Parathyroid adenoma (tissue), 2 donors: ENCODE data around the gene PLS1.

ENCODE experiments used
- H2AFZ ChIP-seq: fragments of 300-600 bp; sonication (generic); one replicate; pipeline ENCODE4 v1.7.0; 2017; ENCODE audit warnings: antibody characterized with exemption, mild to moderate bottlenecking
- H3K27ac ChIP-seq: fragments of 300-600 bp; sonication (generic); one replicate; pipeline ENCODE4 v1.7.0; 2017
- H3K27me3 ChIP-seq: fragments of 300-600 bp; sonication (generic); one replicate; pipeline ENCODE4 v1.7.0; 2017; ENCODE audit warnings: low read length; ENCODE audit not compliant: control insufficient read depth, insufficient read depth
- H3K36me3 ChIP-seq: fragments of 300-600 bp; sonication (generic); one replicate; pipeline ENCODE4 v1.7.0; 2017; ENCODE audit warnings: low read length; ENCODE audit not compliant: control insufficient read depth, insufficient read depth
- H3K4me1 ChIP-seq: fragments of 300-600 bp; sonication (generic); one replicate; pipeline ENCODE4 v1.7.0; 2017; ENCODE audit warnings: control low read depth
- H3K4me2 ChIP-seq: fragments of 300-600 bp; sonication (generic); one replicate; pipeline ENCODE4 v1.7.0; 2017; ENCODE audit warnings: low read length
- H3K4me3 ChIP-seq: fragments of 300-600 bp; sonication (generic); one replicate; pipeline ENCODE4 v1.7.0; 2017; ENCODE audit warnings: low read depth, low read length
- H3K79me2 ChIP-seq: fragments of 300-600 bp; sonication (generic); one replicate; pipeline ENCODE4 v1.7.0; 2017; ENCODE audit warnings: control low read depth
- H3K9ac ChIP-seq: fragments of 300-600 bp; sonication (generic); one replicate; pipeline ENCODE4 v1.7.0; 2017; ENCODE audit warnings: mild to moderate bottlenecking
- H3K9me3 ChIP-seq: fragments of 300-600 bp; sonication (generic); one replicate; pipeline ENCODE4 v1.7.0; 2017; ENCODE audit warnings: low read length; ENCODE audit not compliant: control insufficient read depth
- TF ChIP-seq, protein P1 (sequence below): fragments of 300-600 bp; sonication (generic); IDR thresholded peaks from one replicate; pipeline ENCODE4 v1.7.0; 2017; ENCODE audit warnings: antibody characterized with exemption, mild to moderate bottlenecking
- donor health status: primary hyperparathyroidism.

Gene PLS1

DNA sequence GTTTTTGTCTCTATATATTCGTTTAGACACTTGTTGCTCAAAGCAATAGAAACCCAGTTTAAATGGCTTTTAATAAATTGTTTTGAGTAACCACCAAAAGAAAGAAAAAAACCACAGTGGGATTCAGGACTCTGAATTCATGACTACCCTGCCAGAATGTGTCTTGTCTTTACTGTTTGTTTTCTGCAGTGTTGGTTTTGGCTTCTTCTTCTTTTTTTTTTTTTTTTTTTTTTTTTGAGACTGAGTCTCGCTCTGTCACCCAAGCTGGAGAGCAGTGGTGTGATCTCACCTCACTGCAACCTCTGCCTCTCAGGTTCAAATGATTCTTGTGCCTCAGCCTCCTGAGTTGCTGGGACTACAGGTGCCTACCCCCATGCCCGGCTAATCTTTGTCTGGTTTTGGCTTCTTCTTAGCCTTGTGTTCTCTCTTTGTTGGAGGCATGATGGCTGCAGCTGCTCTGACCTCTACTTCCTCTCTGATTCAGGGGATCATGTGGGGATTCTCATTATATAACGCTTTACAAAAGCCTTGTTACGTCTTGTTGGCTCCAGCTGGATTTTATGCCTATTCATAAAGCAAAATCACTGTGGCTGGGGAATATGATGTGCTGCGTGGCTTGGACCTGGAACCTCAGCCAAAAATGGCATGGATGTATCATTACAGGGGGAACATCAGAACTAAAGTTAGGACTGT lies 54.0 kb downstream of the PLS1 start:
- H3K79me2 ChIP-seq: no peaks in the 10 kb centered on the region
- H3K9ac ChIP-seq: no peak overlapping the region
- H3K4me1 ChIP-seq: no peaks in the 10 kb centered on the region
- H3K27me3 ChIP-seq: no peaks in the 10 kb centered on the region
- no peak overlapping the region for H3K4me2 ChIP-seq
- TF ChIP-seq, protein P1, sequence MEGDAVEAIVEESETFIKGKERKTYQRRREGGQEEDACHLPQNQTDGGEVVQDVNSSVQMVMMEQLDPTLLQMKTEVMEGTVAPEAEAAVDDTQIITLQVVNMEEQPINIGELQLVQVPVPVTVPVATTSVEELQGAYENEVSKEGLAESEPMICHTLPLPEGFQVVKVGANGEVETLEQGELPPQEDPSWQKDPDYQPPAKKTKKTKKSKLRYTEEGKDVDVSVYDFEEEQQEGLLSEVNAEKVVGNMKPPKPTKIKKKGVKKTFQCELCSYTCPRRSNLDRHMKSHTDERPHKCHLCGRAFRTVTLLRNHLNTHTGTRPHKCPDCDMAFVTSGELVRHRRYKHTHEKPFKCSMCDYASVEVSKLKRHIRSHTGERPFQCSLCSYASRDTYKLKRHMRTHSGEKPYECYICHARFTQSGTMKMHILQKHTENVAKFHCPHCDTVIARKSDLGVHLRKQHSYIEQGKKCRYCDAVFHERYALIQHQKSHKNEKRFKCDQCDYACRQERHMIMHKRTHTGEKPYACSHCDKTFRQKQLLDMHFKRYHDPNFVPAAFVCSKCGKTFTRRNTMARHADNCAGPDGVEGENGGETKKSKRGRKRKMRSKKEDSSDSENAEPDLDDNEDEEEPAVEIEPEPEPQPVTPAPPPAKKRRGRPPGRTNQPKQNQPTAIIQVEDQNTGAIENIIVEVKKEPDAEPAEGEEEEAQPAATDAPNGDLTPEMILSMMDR: no peak
- H3K4me3 ChIP-seq: no peak overlapping the region
- H3K27ac ChIP-seq: no peak overlapping the region
- H2AFZ ChIP-seq: no peak overlapping the region
- H3K36me3 ChIP-seq: no peaks in the 10 kb centered on the region
- no peaks in the 10 kb centered on the region for H3K9me3 ChIP-seq

DNA sequence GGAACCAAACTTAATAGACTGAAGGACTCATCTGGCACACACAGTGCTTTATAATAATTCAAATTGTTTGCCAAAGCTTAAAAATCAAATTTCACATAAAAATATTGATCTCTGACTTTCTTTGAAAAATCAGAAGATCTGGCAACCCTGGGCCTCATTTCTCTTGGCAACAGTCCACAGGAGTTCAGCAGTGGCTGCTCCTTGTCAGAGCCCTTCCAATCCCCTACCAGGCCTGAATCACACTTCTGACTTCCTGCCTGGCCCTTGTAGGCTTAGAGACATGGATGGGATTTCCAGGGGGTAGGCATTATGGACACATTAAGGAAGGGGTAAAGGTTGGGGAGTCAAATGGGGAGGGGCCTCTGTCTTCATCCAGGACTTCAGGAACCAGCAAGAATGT lies 55.5 kb downstream of the PLS1 start:
- TF ChIP-seq, protein P1: no peak
- H3K27me3 ChIP-seq: no peaks in the 10 kb centered on the region
- H3K9me3 ChIP-seq: no peaks in the 10 kb centered on the region
- H3K4me2 ChIP-seq: no peak overlapping the region
- no peaks in the 10 kb centered on the region for H3K79me2 ChIP-seq
- no peak overlapping the region for H3K27ac ChIP-seq
- no peak overlapping the region for H2AFZ ChIP-seq
- H3K4me1 ChIP-seq: no peaks in the 10 kb centered on the region
- H3K36me3 ChIP-seq: no peaks in the 10 kb centered on the region
- no peak overlapping the region for H3K9ac ChIP-seq
- no peak overlapping the region for H3K4me3 ChIP-seq

DNA sequence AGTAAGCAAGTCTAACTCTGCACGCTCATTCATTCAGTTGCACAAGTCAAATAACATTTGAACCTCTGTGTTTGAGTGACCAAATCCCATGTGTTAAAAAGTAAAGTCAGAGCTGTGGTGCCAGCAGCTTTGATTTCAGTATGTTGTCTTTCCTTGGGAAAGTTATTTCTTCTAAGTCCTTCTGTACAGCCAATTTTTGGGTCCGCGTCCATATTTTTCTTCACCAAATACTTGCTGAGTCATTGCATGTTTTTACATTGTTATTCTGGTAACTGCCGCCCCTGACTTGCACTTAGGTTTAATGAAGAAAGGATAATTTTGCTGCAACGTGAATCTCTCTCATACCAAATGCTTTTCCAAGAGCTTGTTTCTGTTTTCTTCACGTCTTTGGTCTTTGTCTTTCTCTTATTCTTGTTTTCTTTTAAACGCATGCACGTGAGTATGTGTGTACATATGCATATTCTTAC lies 56.7 kb downstream of the PLS1 start:
- Histone ChIP-seq H3K4me1 (no peaks in the 10 kb centered on the region), H3K9me3 (no peaks in the 10 kb centered on the region), H3K79me2 (no peaks in the 10 kb centered on the region), H3K4me3 (no peak overlapping the region), H3K9ac (no peak overlapping the region), H3K27me3 (no peaks in the 10 kb centered on the region), H3K36me3 (no peaks in the 10 kb centered on the region), H3K4me2 (no peak overlapping the region), H2AFZ (no peak overlapping the region), H3K27ac (no peak overlapping the region)
- TF ChIP-seq, protein P1: no peak

DNA sequence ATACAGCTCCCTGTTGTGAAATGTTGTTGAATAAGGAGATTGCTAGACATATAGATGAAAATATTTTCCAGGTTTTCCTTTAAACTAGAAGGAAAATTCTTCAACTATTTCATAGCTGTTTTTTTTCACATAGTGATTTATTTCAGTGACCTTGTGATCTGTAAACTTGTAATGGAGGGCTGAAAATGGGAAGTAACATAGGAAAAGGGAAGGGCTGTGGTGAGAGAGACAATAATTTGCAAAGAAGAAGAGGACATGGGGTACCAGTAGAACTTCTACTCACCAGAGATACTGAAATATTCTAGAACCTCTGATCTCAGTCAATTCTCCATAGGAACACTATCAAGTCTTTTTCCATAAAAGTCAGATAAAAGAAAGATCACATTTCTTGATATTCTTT lies 60.4 kb downstream of the PLS1 start:
- no peak overlapping the region for H2AFZ ChIP-seq
- no peak overlapping the region for H3K27ac ChIP-seq
- H3K36me3 ChIP-seq: no peaks in the 10 kb centered on the region
- no peak overlapping the region for H3K4me2 ChIP-seq
- H3K27me3 ChIP-seq: no peaks in the 10 kb centered on the region
- no peak overlapping the region for H3K9ac ChIP-seq
- H3K9me3 ChIP-seq: no peaks in the 10 kb centered on the region
- TF ChIP-seq, protein P1: no peak
- H3K4me1 ChIP-seq: no peaks in the 10 kb centered on the region
- no peaks in the 10 kb centered on the region for H3K79me2 ChIP-seq
- H3K4me3 ChIP-seq: no peak overlapping the region

DNA sequence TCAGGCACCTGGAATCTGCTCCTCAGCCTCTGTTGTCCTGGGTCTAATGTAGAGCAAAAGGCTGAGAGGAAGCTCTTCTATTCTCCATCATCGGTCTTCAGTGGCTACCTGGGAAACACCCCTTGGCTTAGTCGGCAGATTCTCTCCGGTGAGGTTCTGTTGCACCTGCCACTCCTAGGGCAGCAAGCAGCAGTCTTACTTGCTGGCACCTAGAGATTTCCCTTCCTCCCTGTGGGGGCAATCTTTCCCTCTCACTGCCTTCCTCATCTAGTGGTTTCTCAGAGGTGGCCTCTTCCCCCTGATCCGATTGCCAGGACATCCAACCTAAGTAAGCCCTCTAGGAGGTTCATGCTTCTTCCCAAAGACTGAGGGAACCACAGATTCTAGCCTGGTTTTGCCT lies 60.8 kb downstream of the PLS1 start:
- no peak overlapping the region for H3K4me2 ChIP-seq
- TF ChIP-seq, protein P1: no peak
- no peaks in the 10 kb centered on the region for H3K36me3 ChIP-seq
- H3K27me3 ChIP-seq: no peaks in the 10 kb centered on the region
- no peaks in the 10 kb centered on the region for H3K4me1 ChIP-seq
- no peaks in the 10 kb centered on the region for H3K79me2 ChIP-seq
- H3K9me3 ChIP-seq: no peaks in the 10 kb centered on the region
- no peak overlapping the region for H2AFZ ChIP-seq
- no peak overlapping the region for H3K27ac ChIP-seq
- H3K4me3 ChIP-seq: no peak overlapping the region
- no peak overlapping the region for H3K9ac ChIP-seq
